HepG2 (cell line): ENCODE measurements around the gene DLAT. TPM values are rescaled to one million over a fixed set of nuclear protein-coding genes. Genes with fewer than 3 reads are reported as not detected.

ENCODE experiments used
- BORCS8-MEF2B ChIP-seq: sonication (generic); formaldehyde crosslinking; IDR thresholded peaks from 2 replicates; pipeline ENCODE4 v1.8.0; 2022; ENCODE audit warnings: mild to moderate bottlenecking, missing genetic modification reagents
- CEBPZ ChIP-seq: IDR thresholded peaks from 2 replicates; pipeline ENCODE4 v1.6.1; 2012; ENCODE audit warnings: low read length, improper control_type of control experiment
- CSRNP2 ChIP-seq: sonication (generic); formaldehyde crosslinking; conservative IDR thresholded peaks from 2 replicates; pipeline ENCODE4 v1.8.0; 2022; ENCODE audit warnings: low read depth, missing genetic modification reagents
- FOXP1 ChIP-seq, 2 experiments: fragments of 450-650 bp in 1 of 2; IDR thresholded peaks; 2 replicates each; pipeline ENCODE4 v1.6.1; 2017 to 2018; ENCODE audit warnings: antibody characterized with exemption in 1 of 2
- HIVEP1 ChIP-seq: sonication (generic); formaldehyde crosslinking; IDR thresholded peaks from 2 replicates; pipeline ENCODE4 v1.4.0; 2020; ENCODE audit warnings: mild to moderate bottlenecking, missing genetic modification reagents
- HOXA7 ChIP-seq: sonication (generic); formaldehyde crosslinking; IDR thresholded peaks from 2 replicates; pipeline ENCODE4 v1.8.1; 2022; ENCODE audit warnings: mild to moderate bottlenecking, missing genetic modification reagents, moderate library complexity
- IRF2 ChIP-seq: IDR thresholded peaks from 2 replicates; pipeline ENCODE4 v1.6.1; 2018; ENCODE audit warnings: missing genetic modification reagents, missing compliant biosample characterization
- KDM1A ChIP-seq: IDR thresholded peaks from 2 replicates; pipeline ENCODE4 v1.6.1; 2016; ENCODE audit warnings: missing compliant biosample characterization
- NFATC3 ChIP-seq: sonication (generic); formaldehyde crosslinking; IDR thresholded peaks from 2 replicates; pipeline ENCODE4 v1.5.1; 2020; ENCODE audit warnings: mild to moderate bottlenecking, missing genetic modification reagents
- NR1H2 ChIP-seq: sonication (generic); formaldehyde crosslinking; IDR thresholded peaks from 2 replicates; pipeline ENCODE4 v1.8.1; 2022; ENCODE audit warnings: low read depth, missing genetic modification reagents, borderline replicate concordance
- PAXIP1 ChIP-seq: sonication (generic); formaldehyde crosslinking; conservative IDR thresholded peaks from 2 replicates; pipeline ENCODE4 v1.4.0; 2020; ENCODE audit warnings: mild to moderate bottlenecking, missing genetic modification reagents, moderate library complexity
- POGK ChIP-seq: sonication (generic); formaldehyde crosslinking; conservative IDR thresholded peaks from 2 replicates; pipeline ENCODE4 v1.8.0; 2022; ENCODE audit warnings: mild to moderate bottlenecking, moderate library complexity, missing genetic modification reagents
- RBM39 ChIP-seq: fragments of 200-400 bp; formaldehyde crosslinking; IDR thresholded peaks from one replicate; pipeline ENCODE4 v1.6.1; 2018; ENCODE audit warnings: antibody characterized with exemption, mild to moderate bottlenecking, low read depth, low read length; ENCODE audit not compliant: poor library complexity, severe bottlenecking
- RCOR2 ChIP-seq: IDR thresholded peaks from 2 replicates; pipeline ENCODE4 v1.6.1; 2016; ENCODE audit warnings: missing biosample characterization, missing genetic modification reagents
- TGIF2 ChIP-seq: IDR thresholded peaks from 2 replicates; pipeline ENCODE4 v1.6.1; 2016; ENCODE audit warnings: control low read depth, missing compliant biosample characterization
- ZNF331 ChIP-seq: sonication (generic); formaldehyde crosslinking; IDR thresholded peaks from 2 replicates; pipeline ENCODE4 v1.4.0; 2020; ENCODE audit warnings: missing genetic modification reagents
- ZNF562 ChIP-seq: sonication (generic); formaldehyde crosslinking; IDR thresholded peaks from 2 replicates; pipeline ENCODE4 v1.8.0; 2022; ENCODE audit warnings: missing genetic modification reagents, borderline replicate concordance
- ZNF569 ChIP-seq: sonication (generic); formaldehyde crosslinking; IDR thresholded peaks from 2 replicates; pipeline ENCODE4 v1.5.0; 2020; ENCODE audit warnings: mild to moderate bottlenecking, missing genetic modification reagents, moderate library complexity, borderline replicate concordance
- ZSCAN12 ChIP-seq: sonication (generic); formaldehyde crosslinking; IDR thresholded peaks from 2 replicates; pipeline ENCODE4 v1.9.0; 2021; ENCODE audit warnings: mild to moderate bottlenecking, missing genetic modification reagents
- polyA plus RNA-seq, 8 experiments: library from polyadenylated mRNA; depleted of rRNA in 3 of 8; stranded (reverse) in 7 of 8; unstranded in 1 of 8; fragments of >200 nt; fragmentation: Illumina TruSeq in 4 of 8; extraction: Trizol in 4 of 8; gene quantifications; 2 replicates each; pipeline versions ENCODE4 v1.2.1 to v1.2.3, GENCODE V29; 2011 to 2016; ENCODE audit warnings: low read depth in 4 of 8, missing spikeins in 1 of 8, mixed read lengths in 1 of 8; ENCODE audit not compliant: insufficient read depth in 1 of 8
- total RNA-seq, 5 experiments: library from RNA; depleted of rRNA; stranded (reverse); fragments of >200 nt; fragmentation: Illumina TruSeq; extraction: Trizol; gene quantifications; 2 replicates each; pipeline ENCODE4 v1.2.3, GENCODE V29; 2016; ENCODE audit warnings: low read depth in 1 of 5

The DLAT gene
- total and polyA plus RNA-seq, 2 of the 13 experiments (the other 11 are each of a cell fraction or from before 2014, with no cell fraction given), result 26.4 to 62.2 TPM

- 0 out of 2 replicates have a peak, but pooled peaks have one; percentile 57 for TF ChIP-seq POGK (CRISPR knock-in tag)
- TF ChIP-seq TGIF2, result no peak
- no peak; the same call in 1 of the 2 replicates for TF ChIP-seq ZNF331 (CRISPR knock-in tag)
- TF ChIP-seq CEBPZ, result no peak
- TF ChIP-seq ZNF562 (CRISPR knock-in tag), result no peak
- no peak for TF ChIP-seq NR1H2 (CRISPR knock-in tag)
- no peak for TF ChIP-seq ZSCAN12 (CRISPR knock-in tag)
- TF ChIP-seq HIVEP1, result no peak
- 0 out of 2 replicates have a peak, but pooled peaks have one; percentile 29 for TF ChIP-seq RCOR2
- TF ChIP-seq KDM1A (CRISPR knock-in tag), result no peak
- TF ChIP-seq CSRNP2 (CRISPR knock-in tag), result no peak
- peak; percentile 65 for TF ChIP-seq RBM39
- no peak for TF ChIP-seq HOXA7 (CRISPR knock-in tag)
- TF ChIP-seq NFATC3 (CRISPR knock-in tag), result 0 out of 2 replicates have a peak, but pooled peaks have one; percentile 58
- no peak for TF ChIP-seq FOXP1 (IDR thresholded peaks at IDR 0.05)
- no peak for TF ChIP-seq FOXP1 (CRISPR knock-in tag; IDR thresholded peaks at IDR 0.05)
- TF ChIP-seq BORCS8-MEF2B, result no peak
- no peak for TF ChIP-seq ZNF569 (CRISPR knock-in tag)
- peak; percentile 39; the same call in 1 of the 2 replicates for TF ChIP-seq IRF2 (CRISPR knock-in tag)
- TF ChIP-seq PAXIP1 (CRISPR knock-in tag), result no peak
Measured at GRCh38 chr11:112073941-112074811, 49.0 kb downstream of the DLAT start, which contains the start of the genes NKAPD1 and PIH1D2 (continued).
